Fibroblast of villous mesenchyme (primary cell): ENCODE measurements around the gene VWA5B1. TPM values are rescaled to one million over a fixed set of nuclear protein-coding genes. Genes with fewer than 3 reads are reported as not detected.
"Not testable (repeated sequence)": the region's sequence is repeated elsewhere in the genome, so short reads cannot be mapped to it uniquely, and the experiment has no call there.

Experiments used
- DNase-seq: peaks from one replicate; pipeline ENCODE4 v3.0.0-alpha.2; 2010; ENCODE audit warnings: low read depth
- H3K4me3 ChIP-seq: 2 replicates; pipeline ENCODE4 v1.5.1; 2011; ENCODE audit warnings: low read depth, mild to moderate bottlenecking, low read length
- CTCF ChIP-seq: IDR thresholded peaks from 2 replicates; pipeline ENCODE4 v1.5.1; 2012; ENCODE audit warnings: low read depth, mild to moderate bottlenecking, low read length; ENCODE audit not compliant: insufficient read depth
- total RNA-seq: library from RNA; depleted of rRNA; stranded (reverse); fragments of >200 nt; gene quantifications from 2 replicates; pipeline ENCODE4 v1.2.3, GENCODE V29; 2012

Gene VWA5B1
- total RNA-seq, 1 donor = not detected

GRCh38 chr1:20271498-20272400 lies 18.9 kb upstream of the VWA5B1 start:
- DNase-seq = no peak
- TF ChIP-seq CTCF = no peak
- no peak overlapping the region for H3K4me3 ChIP-seq

GRCh38 chr1:20273716-20274115 lies 17.0 kb upstream of the VWA5B1 start:
- DNase-seq = not testable (repeated sequence)

DNA sequence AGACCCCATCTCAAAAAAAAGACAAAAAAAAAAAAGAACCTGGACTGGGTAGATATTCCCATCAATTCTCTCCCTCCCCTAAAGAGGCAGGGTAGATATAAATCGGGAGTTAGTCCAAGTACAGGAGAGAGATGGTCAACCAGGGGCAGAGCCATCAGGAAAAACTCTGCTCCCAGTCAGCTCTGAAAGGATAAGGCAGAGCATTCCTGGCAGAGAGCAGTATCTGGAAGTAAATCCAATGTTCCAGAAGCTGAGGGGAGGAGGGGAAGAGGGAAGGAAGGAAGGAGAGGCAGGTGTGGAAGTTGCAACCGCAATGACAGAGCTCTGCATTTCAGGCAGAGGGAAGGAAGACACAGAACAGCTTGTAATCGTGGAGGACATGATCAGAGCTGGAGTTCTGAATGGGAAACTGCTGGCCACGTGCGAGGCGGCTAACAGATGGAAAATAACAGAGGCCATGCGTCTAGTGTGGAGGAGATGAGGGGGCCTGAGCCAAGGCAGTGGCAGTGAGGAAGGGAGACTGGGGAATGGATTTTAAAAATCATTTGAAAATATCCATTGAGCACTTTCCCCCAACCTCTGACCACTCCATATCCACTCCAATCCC lies 15.3 kb upstream of the VWA5B1 start:
- TF ChIP-seq CTCF = no peak
- DNase-seq = no peak
- no peak overlapping the region for H3K4me3 ChIP-seq

More at GRCh38 chr1:20273716-20274115, 17.0 kb upstream of the VWA5B1 start:
- H3K4me3 ChIP-seq = not testable (repeated sequence)

DNA sequence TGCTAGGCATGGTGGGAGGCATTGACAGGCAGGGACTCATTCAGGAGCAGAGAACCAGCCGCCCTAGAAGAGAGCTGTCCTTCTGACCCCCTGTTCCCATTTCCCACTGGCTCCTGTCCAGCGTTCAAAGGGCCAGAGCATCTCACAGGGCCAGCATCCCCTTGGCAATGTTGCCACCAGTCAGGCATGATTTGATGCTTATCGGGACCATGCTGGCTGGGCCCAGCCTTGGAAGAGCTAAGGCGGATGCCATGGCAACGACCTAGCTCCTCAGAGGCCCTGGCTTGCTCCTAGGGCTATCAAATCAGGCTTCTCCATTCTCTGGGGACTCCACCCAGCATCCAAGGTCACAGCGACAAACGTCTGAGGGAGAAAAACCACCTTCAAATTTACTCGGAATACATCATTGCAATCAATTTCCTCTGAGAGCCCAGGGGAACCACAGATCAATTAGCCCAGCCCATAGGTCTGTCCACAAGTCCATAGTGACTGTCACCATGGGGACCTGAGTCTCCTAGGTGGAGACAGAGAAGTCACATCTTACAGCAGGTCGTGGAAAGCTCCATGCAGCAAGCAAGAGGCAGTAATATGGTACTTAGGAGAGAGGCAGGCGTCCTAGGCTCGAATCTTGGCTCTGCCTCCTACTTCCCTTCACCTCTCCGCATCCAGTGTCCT lies 14.1 kb upstream of the VWA5B1 start:
- TF ChIP-seq CTCF = no peak
- DNase-seq = no peak

GRCh38 chr1:20278692-20279130 lies 12.0 kb upstream of the VWA5B1 start:
- TF ChIP-seq CTCF = no peak
- DNase-seq = no peak
- no peak overlapping the region for H3K4me3 ChIP-seq

More for the DNA sequence above, 14.1 kb upstream of the VWA5B1 start:
- no peak overlapping the region for H3K4me3 ChIP-seq

GRCh38 chr1:20279509-20279908 lies 11.2 kb upstream of the VWA5B1 start:
- no peak for TF ChIP-seq CTCF
- no peak overlapping the region for H3K4me3 ChIP-seq
- peak; percentile 32 for DNase-seq

DNA sequence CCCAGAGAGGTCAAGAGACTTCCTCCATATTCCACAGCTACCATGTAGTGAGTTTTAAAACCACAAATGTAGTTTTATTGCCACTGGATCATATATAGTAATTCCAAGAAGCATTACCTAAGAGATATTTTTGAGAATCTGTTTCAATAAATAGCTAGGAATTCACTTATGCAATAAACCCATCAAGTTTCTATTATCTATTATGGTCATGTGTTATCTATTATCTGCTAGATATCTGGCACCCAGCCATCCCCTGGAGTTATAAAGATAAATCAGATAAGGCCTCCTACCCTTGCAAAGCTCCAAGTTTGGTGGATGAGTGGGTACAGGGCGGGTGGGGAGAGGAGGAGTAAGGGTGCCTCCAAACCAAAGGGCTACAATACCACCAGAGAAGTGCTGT lies 10.3 kb upstream of the VWA5B1 start:
- TF ChIP-seq CTCF = no peak
- DNase-seq = no peak

More for the DNA sequence above, 10.3 kb upstream of the VWA5B1 start:
- H3K4me3 ChIP-seq = no peak overlapping the region
